ENCODE measurements around the gene SLC39A12. TPM values are rescaled to one million over a fixed set of nuclear protein-coding genes. Genes with fewer than 3 reads are reported as not detected.

The SLC39A12 gene
- total RNA-seq, 3 donors from 2014 or later, result under 0.01 to 0.88 (median 0.16) TPM

DNA sequence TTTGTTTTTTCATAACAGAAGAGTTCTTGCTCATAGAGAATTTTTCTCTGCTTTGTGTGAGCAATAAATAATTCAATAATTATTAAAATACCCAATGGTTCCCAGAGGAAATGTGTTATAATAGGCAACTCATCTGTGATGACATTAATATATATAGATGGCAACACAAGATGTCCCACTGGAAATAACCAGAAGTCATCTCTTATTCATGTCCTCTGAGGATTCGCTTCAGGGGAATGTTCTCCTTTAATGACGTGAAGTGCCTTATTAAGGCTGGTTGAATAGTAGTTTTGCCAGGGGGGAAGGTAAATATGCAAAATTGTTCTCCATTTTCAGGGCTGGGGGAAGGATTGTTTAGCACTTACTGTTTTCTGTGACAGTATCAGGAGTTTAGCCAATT lies 3.1 kb downstream of the SLC39A12 start:
- no peaks in the 10 kb centered on the region for H3K36me3 ChIP-seq
- DNase-seq (ENCODE audit: low spot score in 2 of 2), result no peak
- TF ChIP-seq, protein P1, sequence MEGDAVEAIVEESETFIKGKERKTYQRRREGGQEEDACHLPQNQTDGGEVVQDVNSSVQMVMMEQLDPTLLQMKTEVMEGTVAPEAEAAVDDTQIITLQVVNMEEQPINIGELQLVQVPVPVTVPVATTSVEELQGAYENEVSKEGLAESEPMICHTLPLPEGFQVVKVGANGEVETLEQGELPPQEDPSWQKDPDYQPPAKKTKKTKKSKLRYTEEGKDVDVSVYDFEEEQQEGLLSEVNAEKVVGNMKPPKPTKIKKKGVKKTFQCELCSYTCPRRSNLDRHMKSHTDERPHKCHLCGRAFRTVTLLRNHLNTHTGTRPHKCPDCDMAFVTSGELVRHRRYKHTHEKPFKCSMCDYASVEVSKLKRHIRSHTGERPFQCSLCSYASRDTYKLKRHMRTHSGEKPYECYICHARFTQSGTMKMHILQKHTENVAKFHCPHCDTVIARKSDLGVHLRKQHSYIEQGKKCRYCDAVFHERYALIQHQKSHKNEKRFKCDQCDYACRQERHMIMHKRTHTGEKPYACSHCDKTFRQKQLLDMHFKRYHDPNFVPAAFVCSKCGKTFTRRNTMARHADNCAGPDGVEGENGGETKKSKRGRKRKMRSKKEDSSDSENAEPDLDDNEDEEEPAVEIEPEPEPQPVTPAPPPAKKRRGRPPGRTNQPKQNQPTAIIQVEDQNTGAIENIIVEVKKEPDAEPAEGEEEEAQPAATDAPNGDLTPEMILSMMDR (IDR thresholded peaks at IDR 0.05), result no peak
- TF ChIP-seq POLR2A (IDR thresholded peaks at IDR 0.05) (no peak), POLR2AphosphoS5 (IDR thresholded peaks at IDR 0.05) (no peak)
- no peaks in the 10 kb centered on the region for H3K9me3 ChIP-seq
- H3K27ac ChIP-seq, result no peak overlapping the region
- H3K4me3 ChIP-seq, result no peak overlapping the region
- intact Hi-C loops (cut with DNase I; ENCODE audit: low total_unique reads), result no loop called here
- H3K4me1 ChIP-seq, result no peaks in the 10 kb centered on the region
- no peaks in the 10 kb centered on the region for H3K27me3 ChIP-seq

DNA sequence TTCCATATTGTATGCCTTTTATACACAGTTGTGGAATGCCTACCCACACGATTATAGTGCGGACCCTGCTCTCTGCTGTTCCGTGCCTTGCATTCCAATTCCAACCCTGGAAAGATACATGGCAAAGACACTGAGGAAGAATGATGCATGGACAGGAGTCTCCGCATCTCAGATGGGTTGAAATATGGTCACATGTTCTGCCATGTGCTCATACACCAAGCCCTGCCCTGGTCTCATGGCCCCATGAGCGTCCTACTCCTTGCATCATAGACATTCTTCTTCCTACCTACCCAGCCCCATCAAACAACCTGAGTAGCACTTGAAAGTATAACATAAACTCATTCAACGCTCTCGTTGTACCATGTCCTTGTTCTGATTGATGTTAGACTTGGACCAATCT lies 6.3 kb downstream of the SLC39A12 start:
- Histone ChIP-seq H3K27me3 (no peaks in the 10 kb centered on the region), H3K36me3 (no peaks in the 10 kb centered on the region), H3K4me1 (no peaks in the 10 kb centered on the region), H3K4me3 (no peak overlapping the region), H3K9me3 (no peaks in the 10 kb centered on the region), H3K27ac (peak overlapping the region in 1 of 2 donors; percentile 48)
- no peak for DNase-seq (ENCODE audit: low spot score in 2 of 2)
- no peak for TF ChIP-seq POLR2AphosphoS5 (IDR thresholded peaks at IDR 0.05)
- TF ChIP-seq, protein P1 (IDR thresholded peaks at IDR 0.05), result no peak
- intact Hi-C loops (cut with DNase I; ENCODE audit: low total_unique reads), result no loop called here

GRCh38 chr10:17959870-17960269 lies 8.2 kb downstream of the SLC39A12 start:
- Histone ChIP-seq H3K4me3 (no peak overlapping the region), H3K27me3 (no peaks in the 10 kb centered on the region), H3K27ac (no peak overlapping the region), H3K4me1 (no peaks in the 10 kb centered on the region), H3K36me3 (no peaks in the 10 kb centered on the region), H3K9me3 (no peaks in the 10 kb centered on the region)
- intact Hi-C loops (cut with DNase I; ENCODE audit: low total_unique reads), result no loop called here
- TF ChIP-seq POLR2A (IDR thresholded peaks at IDR 0.05) (no peak), POLR2AphosphoS5 (IDR thresholded peaks at IDR 0.05) (no peak)
- TF ChIP-seq, protein P1 (IDR thresholded peaks at IDR 0.05), result no peak
- DNase-seq (ENCODE audit: low spot score in 2 of 2), result no peak

- TF ChIP-seq POLR2AphosphoS5 (IDR thresholded peaks at IDR 0.05) (no peak), POLR2A (IDR thresholded peaks at IDR 0.05) (no peak)
- TF ChIP-seq, protein P1 (IDR thresholded peaks at IDR 0.05), result no peak
- DNase-seq (ENCODE audit: low spot score in 2 of 2), result no peak
Observed at GRCh38 chr10:17961551-17962422, 10.1 kb downstream of the SLC39A12 start.

DNA sequence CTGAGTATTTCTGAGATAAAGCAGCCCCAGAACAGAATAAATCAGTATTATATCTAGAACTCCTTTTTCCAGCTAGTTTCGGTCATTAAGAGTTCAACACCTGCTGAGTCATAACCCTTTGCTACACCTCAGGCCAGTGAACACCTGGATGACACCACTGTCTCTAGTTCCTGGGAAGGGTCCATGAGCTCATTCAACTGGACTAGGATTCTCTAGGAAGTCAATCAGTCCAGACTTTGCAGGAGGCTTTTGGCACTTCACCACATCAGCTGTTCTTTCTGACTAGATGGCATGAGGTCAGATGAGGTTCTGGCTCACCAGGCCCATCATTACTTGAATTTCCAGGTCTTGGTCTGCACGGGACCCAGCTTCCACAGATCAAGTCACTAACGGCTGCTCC lies 11.7 kb downstream of the SLC39A12 start:
- TF ChIP-seq, protein P1 (IDR thresholded peaks at IDR 0.05), result no peak
- no peak for TF ChIP-seq POLR2AphosphoS5 (IDR thresholded peaks at IDR 0.05)
- DNase-seq (ENCODE audit: low spot score in 2 of 2), result no peak
- Histone ChIP-seq H3K4me3 (no peak overlapping the region), H3K4me1 (no peaks in the 10 kb centered on the region), H3K36me3 (no peaks in the 10 kb centered on the region), H3K9me3 (peaks cover 0 to 5% of the 10 kb centered on the region in 2 donors), H3K27me3 (no peaks in the 10 kb centered on the region), H3K27ac (no peak overlapping the region)
- intact Hi-C loops (cut with DNase I; ENCODE audit: low total_unique reads), result no loop called here

More at GRCh38 chr10:17961551-17962422, 10.1 kb downstream of the SLC39A12 start:
- intact Hi-C loops (cut with DNase I; ENCODE audit: low total_unique reads), result no loop called here
- H3K4me1 ChIP-seq, result no peaks in the 10 kb centered on the region
- no peaks in the 10 kb centered on the region for H3K9me3 ChIP-seq
- no peaks in the 10 kb centered on the region for H3K27me3 ChIP-seq
- H3K4me3 ChIP-seq, result no peak overlapping the region
- H3K27ac ChIP-seq, result peak overlapping the region in 1 of 2 donors; percentile 19
- H3K36me3 ChIP-seq, result no peaks in the 10 kb centered on the region

Measured in breast epithelium (tissue), 4 donors.